Smooth muscle cell (in vitro differentiated cells): Measurements from ENCODE around the gene UQCC2. TPM values are rescaled to one million over a fixed set of nuclear protein-coding genes. Genes with fewer than 3 reads are reported as not detected.

Experiments
- DNase-seq: peaks from one replicate; lab custom pipeline; 2025; ENCODE audit not compliant: unreplicated experiment; lab: John Stamatoyannopoulos, UW
- H2AFZ ChIP-seq: fragments of 200-600 bp; sonication (generic); 2 replicates; pipeline ENCODE4 v1.6.0; 2016; ENCODE audit warnings: antibody characterized with exemption, low read depth, mild to moderate bottlenecking
- H3F3A ChIP-seq: fragments of 200-600 bp; sonication (generic); 2 replicates; pipeline ENCODE4 v1.6.0; 2017; ENCODE audit warnings: antibody characterized with exemption, low read depth
- H3K27ac ChIP-seq: fragments of 200-600 bp; sonication (generic); 2 replicates; pipeline ENCODE4 v1.5.1; 2016; ENCODE audit warnings: low read depth, mild to moderate bottlenecking
- H3K27me3 ChIP-seq: fragments of 200-600 bp; sonication (generic); 2 replicates; pipeline ENCODE4 v1.6.1; 2016; ENCODE audit warnings: low read depth, mild to moderate bottlenecking
- H3K36me3 ChIP-seq: fragments of 200-600 bp; sonication (generic); 2 replicates; pipeline ENCODE4 v1.5.1; 2016; ENCODE audit warnings: low read depth
- H3K4me1 ChIP-seq: fragments of 200-600 bp; sonication (generic); 2 replicates; pipeline ENCODE4 v1.5.1; 2016; ENCODE audit warnings: low read depth
- H3K4me2 ChIP-seq: fragments of 200-600 bp; sonication (generic); 2 replicates; pipeline ENCODE4 v1.6.0; 2016; ENCODE audit warnings: mild to moderate bottlenecking
- H3K4me3 ChIP-seq: fragments of 200-600 bp; sonication (generic); 2 replicates; pipeline ENCODE4 v1.5.1; 2016; ENCODE audit warnings: mild to moderate bottlenecking
- H3K79me2 ChIP-seq: fragments of 200-600 bp; sonication (generic); 2 replicates; pipeline ENCODE4 v1.6.0; 2016; ENCODE audit warnings: low read depth, mild to moderate bottlenecking
- H3K9ac ChIP-seq: fragments of 200-600 bp; sonication (generic); 2 replicates; pipeline ENCODE4 v1.6.0; 2016; ENCODE audit warnings: low read depth
- H3K9me3 ChIP-seq: fragments of 200-600 bp; sonication (generic); replicated peaks from 2 replicates; pipeline ENCODE4 v1.5.1; 2016; ENCODE audit warnings: low read depth
- H4K20me1 ChIP-seq: fragments of 200-600 bp; sonication (generic); 2 replicates; pipeline ENCODE4 v1.6.0; 2016; ENCODE audit warnings: low read depth
- WGBS: methylation state at CpG from one replicate; pipeline ENCODE4 v1.1.7; 2016; ENCODE audit warnings: low lambda C conversion rate; 5-methylcytosine and 5-hydroxymethylcytosine counted together
- polyA plus RNA-seq: library from polyadenylated mRNA; unstranded; fragments of >200 nt; fragmentation: Nextera tagmentation; extraction: Ambion mirVana; gene quantifications from 2 replicates; pipeline ENCODE4 v1.2.1, GENCODE V29; 2016
- total RNA-seq: library from RNA; depleted of rRNA; stranded (reverse); fragments of >200 nt; gene quantifications from 2 replicates; pipeline ENCODE4 v1.2.3, GENCODE V29; 2014
- TF ChIP-seq, protein P1 (sequence below): fragments of 200-600 bp; sonication (generic); IDR thresholded peaks from 2 replicates; pipeline ENCODE4 v1.5.1; 2017; ENCODE audit warnings: borderline replicate concordance, mild to moderate bottlenecking, antibody characterized with exemption; ENCODE audit not compliant: insufficient read depth, poor library complexity, severe bottlenecking

UQCC2 gene
- total and polyA plus RNA-seq, 2 experiments from 2014 or later, result 67.3 to 208 TPM

DNA sequence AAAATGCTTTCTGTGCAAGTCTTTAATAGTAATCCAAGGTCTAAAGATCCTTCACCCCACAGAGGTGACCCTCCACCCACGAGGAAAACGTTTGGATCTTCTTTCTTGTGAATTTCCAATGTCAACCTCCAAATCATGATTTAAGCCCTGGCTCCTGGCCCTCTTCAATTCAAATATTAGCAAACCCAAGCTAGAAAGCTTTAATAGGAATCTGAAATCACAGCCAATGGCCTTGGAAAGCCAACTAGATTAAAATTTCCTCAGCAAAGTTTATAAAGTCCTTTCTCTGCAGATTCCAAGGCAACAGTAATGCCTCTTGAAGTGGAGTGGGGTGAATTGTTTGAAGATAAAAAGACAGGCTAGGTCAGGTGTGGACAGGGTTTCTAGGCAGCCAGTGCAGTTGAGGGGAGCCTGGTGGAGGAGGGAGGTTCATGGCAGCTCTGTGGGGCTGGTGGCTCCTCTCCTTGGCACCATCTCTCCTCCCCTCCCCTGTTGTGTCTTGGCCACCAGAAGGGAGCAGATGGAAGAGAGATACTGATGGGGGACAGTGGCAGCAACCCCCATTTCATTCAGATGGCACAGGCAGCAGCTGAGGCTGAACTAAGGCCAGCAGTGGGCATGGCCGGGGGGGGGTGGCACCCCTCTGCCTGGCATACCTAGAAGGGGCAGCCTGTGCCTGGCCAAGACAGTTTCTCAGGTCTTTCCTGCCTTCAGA lies 12.0 kb upstream of the UQCC2 start:
- Histone ChIP-seq H4K20me1 (no peaks in the 10 kb centered on the region), H3K9ac (no peak overlapping the region), H3K4me1 (no peaks in the 10 kb centered on the region), H2AFZ (no peak overlapping the region), H3K4me3 (no peak overlapping the region), H3K27me3 (no peaks in the 10 kb centered on the region), H3K9me3 (no peaks in the 10 kb centered on the region), H3K27ac (no peak overlapping the region), H3K36me3 (no peaks in the 10 kb centered on the region), H3K79me2 (no peaks in the 10 kb centered on the region), H3K4me2 (no peak overlapping the region), H3F3A (no peaks in the 10 kb centered on the region)
- DNase-seq, result no peak
- WGBS, result 86% methylated on average over 3 of the region's 3 CpGs
- TF ChIP-seq, protein P1, sequence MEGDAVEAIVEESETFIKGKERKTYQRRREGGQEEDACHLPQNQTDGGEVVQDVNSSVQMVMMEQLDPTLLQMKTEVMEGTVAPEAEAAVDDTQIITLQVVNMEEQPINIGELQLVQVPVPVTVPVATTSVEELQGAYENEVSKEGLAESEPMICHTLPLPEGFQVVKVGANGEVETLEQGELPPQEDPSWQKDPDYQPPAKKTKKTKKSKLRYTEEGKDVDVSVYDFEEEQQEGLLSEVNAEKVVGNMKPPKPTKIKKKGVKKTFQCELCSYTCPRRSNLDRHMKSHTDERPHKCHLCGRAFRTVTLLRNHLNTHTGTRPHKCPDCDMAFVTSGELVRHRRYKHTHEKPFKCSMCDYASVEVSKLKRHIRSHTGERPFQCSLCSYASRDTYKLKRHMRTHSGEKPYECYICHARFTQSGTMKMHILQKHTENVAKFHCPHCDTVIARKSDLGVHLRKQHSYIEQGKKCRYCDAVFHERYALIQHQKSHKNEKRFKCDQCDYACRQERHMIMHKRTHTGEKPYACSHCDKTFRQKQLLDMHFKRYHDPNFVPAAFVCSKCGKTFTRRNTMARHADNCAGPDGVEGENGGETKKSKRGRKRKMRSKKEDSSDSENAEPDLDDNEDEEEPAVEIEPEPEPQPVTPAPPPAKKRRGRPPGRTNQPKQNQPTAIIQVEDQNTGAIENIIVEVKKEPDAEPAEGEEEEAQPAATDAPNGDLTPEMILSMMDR, result no peak

DNA sequence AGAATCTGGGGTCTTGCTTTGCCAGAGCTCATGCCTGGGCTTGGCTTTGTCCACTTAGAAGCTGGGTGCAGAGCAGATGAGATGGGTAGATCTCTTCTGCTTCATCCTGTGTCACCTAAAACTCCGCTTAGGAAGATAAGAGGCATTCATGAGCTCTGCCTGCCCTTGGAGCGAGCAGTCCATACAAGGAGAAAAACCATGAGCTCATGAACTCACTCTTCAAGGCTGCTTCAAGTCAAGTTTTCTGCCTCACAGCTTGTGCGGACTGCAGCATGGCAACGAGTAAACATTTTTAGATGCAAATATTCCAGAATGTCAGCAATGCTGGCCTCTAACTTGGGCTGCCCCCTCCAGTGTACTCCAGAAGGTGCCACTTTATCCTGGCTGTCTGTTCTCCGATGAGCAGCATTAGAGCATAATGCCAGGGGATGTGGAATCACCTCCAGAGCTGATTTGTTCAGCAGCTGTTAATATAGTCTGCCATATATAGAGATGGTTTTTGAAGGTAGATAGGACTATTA lies 10.7 kb upstream of the UQCC2 start:
- TF ChIP-seq, protein P1, result no peak
- Histone ChIP-seq H2AFZ (no peak overlapping the region), H3K36me3 (no peaks in the 10 kb centered on the region), H3K27me3 (no peaks in the 10 kb centered on the region), H3K79me2 (no peaks in the 10 kb centered on the region), H3K9me3 (no peaks in the 10 kb centered on the region), H4K20me1 (no peaks in the 10 kb centered on the region), H3K4me3 (no peak overlapping the region), H3K9ac (no peak overlapping the region), H3K4me1 (no peaks in the 10 kb centered on the region), H3K4me2 (no peak overlapping the region), H3F3A (no peaks in the 10 kb centered on the region), H3K27ac (no peak overlapping the region)
- DNase-seq, result no peak
- 89% methylated on average over 5 of the region's 5 CpGs for WGBS

DNA sequence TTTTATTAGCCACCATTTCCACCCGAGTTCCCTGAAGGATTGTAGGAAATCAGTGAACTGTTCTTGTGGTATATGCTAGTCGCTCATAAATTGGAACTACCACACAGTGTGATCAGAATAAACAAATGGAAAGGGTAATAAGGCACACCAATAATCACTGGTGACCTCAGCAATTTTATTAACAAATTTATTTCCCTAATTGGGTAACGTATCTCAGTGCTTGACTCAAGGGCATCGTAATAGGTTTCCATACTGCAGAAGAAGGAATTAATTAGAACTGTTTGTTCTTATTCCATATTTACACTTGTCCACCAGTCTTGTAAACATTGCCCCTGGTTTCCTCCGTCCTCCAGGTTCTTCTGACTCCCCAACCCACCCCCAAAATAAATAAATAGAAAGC lies 10.0 kb upstream of the UQCC2 start:
- WGBS, result 79% methylated on average over 5 of the region's 5 CpGs
- Histone ChIP-seq H3K36me3 (no peaks in the 10 kb centered on the region), H3K27ac (no peak overlapping the region), H3K4me3 (no peak overlapping the region), H4K20me1 (no peaks in the 10 kb centered on the region), H2AFZ (no peak overlapping the region), H3F3A (no peaks in the 10 kb centered on the region), H3K4me2 (no peak overlapping the region), H3K4me1 (no peaks in the 10 kb centered on the region), H3K79me2 (no peaks in the 10 kb centered on the region), H3K9ac (no peak overlapping the region), H3K27me3 (no peaks in the 10 kb centered on the region), H3K9me3 (no peaks in the 10 kb centered on the region)
- TF ChIP-seq, protein P1, result no peak
- DNase-seq, result no peak

DNA sequence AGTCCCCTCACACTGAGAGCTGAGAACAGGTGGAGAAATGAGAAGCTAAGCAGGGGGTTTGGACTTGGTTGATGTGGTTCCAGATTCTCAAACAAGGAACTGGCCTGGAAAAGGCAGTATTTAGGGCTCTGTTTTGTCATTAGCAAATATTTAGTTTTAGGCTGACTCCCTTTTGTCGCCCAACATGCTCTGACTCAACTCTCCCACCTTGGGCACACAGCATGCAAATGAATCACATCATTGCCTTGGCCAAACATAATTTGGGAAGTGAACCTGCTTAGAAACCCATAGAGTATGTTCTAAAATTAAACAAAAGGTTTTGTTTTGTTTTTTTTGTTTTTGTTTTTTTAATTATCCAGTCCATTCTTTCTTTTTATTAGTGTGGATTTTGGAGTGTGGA lies 9.5 kb upstream of the UQCC2 start:
- H3K4me1 ChIP-seq, result no peaks in the 10 kb centered on the region
- no peak overlapping the region for H2AFZ ChIP-seq
- no peaks in the 10 kb centered on the region for H3K36me3 ChIP-seq
- no peak overlapping the region for H3K4me3 ChIP-seq
- H4K20me1 ChIP-seq, result no peaks in the 10 kb centered on the region
- no peaks in the 10 kb centered on the region for H3K79me2 ChIP-seq
- no peaks in the 10 kb centered on the region for H3F3A ChIP-seq
- no peaks in the 10 kb centered on the region for H3K27me3 ChIP-seq
- 93% methylated on average over 1 of the region's 1 CpG for WGBS
- H3K4me2 ChIP-seq, result no peak overlapping the region
- no peaks in the 10 kb centered on the region for H3K9me3 ChIP-seq
- H3K9ac ChIP-seq, result no peak overlapping the region
- no peak for DNase-seq
- H3K27ac ChIP-seq, result no peak overlapping the region
- TF ChIP-seq, protein P1, result no peak
